Muscle of arm (tissue), 12 donors: ENCODE measurements around the gene POLR2J. TPM values are rescaled to one million over a fixed set of nuclear protein-coding genes. Genes with fewer than 3 reads are reported as not detected.

Source experiments
- DNase-seq: peaks from one replicate; pipeline ENCODE4 v3.0.0-alpha.2; 2013
- polyA plus RNA-seq, 12 donors: library from polyadenylated mRNA; unstranded; fragments of 120-200 nt; gene quantifications; one replicate each; pipeline ENCODE4 v1.2.1, GENCODE V29; 2013; ENCODE audit not compliant: insufficient read length in 12 of 12

POLR2J gene
- polyA plus RNA-seq, 12 donors: 22.0 to 29.5 (median 24.5) TPM; not detected in 1

DNA sequence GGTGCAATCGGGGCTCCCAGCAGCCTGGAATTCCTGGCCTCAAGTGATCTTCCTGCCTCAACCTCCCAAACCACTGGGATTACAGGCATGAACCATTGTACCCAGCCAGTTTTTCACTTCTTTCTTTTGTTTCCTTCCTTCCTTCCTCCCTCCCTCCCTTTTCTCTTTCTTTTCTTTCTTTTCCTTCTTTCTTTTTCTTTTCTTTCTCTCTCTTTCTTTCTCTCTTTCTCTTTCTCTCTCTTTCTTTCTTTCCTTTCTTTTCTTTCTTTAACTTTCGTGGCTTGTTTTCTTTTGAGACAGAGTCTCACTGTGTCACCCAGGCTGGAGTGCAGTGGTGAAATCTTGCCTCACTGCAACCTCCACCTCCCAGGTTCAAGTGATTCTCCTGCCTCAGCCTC, 33.0 kb downstream of the POLR2J start:
- no peak for DNase-seq

DNA sequence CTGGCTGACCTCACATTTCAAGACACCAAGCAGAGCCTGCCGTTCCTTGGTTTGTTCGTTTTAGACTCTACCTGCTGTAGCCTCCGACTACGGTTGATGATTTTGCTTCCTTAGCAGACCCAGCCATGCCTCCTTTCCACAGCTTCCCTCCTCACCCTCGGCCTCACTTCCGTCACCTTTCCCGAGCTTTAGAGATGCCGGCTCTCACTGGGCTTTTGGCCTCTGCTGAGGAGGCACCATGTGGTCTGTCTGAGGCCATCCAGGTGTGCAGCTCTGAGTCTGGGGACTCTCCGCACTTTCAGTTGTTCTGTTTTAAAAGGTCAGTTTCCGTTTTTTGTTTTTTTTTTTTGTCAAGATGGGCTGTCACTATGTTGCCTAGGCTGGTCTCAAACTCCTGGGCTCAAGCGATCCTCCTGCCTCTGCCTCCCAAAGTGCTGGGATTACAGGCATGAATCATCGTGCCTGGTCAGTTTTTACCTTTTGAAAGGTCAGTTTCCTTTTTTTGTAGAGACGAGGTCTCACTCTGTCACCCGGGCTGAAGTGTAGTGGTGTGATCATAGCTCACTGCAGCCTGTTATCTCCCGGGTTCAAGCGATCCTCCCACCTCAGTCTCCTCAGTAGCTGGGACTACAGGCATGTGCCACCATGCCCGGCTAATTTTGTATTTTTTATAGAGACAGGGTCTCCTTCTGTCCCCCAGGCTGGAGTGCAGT, 33.6 kb downstream of the POLR2J start:
- no peak for DNase-seq

DNA sequence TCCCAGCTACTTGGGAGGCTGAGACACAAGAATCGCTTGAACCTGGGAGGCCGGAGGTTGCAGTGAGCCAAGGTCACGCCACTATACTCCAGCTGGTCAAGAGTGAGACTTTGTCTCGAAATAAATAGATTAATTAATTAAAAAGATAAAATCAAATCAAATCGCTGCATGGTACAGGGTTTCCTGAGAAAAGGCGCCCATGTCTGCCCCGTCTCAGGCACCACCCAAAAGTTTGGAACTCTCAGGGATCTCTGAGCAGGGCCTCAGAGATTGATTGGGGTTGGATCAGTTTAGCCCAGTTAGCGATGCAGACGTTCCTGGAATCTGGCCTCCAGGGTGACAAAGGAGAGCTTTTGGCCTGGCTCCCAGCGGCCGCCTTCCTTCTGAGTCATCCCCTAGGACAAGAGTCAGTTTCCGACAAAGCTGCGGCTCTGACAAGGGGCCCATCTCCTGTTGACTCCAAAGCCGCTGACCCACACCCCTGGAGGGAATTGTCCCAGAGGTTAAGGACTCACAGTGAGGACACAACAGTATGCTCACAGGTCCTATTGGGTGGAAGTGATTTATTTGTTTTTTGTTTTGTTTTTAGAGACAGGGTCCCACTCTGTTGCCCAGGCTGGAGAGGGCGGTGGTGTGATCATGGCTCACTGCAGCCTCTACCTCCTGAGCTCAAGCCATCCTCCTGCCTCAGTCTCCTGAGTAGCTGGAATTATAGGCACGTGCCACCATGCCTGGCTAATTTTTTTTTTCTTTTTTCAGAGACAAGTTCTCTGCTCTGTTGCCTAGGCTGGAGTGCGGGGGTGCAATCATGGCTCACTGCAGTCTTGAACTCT, 38.5 kb downstream of the POLR2J start:
- DNase-seq: no peak

DNA sequence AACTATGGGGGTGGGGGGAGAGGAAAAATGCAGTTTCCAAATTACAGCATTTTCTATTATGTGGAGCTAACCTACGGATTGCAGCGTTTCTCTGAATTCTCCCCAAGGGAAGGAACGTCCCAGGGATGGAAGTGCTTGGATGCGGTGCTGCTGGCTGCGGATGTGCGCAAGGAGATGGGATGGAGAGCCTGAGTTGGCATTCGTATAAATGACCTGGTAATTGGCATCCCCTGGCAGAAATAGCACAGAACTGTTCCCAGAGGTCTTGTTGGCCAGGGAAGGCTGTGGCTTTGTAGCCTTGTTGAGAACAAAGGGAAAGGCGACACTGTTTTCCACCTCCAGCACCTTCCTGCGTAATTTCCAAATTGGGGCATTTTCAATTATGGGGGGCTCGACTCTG, 42.6 kb downstream of the POLR2J start:
- no peak for DNase-seq

DNA sequence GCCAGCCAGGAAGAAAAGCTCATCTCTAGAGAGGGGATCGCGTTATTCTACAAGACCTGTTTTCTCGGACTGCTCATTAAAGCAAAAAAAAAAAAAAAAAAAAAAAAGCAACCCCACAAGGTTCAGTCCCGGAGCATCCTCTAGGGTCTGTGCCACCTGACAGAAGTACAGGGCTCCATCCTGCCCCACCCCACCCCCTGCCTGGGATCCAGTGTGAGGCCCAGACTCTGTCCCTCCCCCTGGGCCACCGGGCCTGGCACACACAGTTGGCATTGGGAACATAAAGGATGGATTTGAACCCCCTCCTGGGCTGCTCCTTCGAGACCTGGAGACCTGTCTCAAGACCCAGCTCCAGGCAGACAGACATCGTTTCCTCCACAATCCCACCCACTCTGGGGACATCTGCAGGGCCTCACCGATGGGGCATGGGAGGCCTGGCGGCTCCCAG, 44.7 kb downstream of the POLR2J start:
- no peak for DNase-seq

DNA sequence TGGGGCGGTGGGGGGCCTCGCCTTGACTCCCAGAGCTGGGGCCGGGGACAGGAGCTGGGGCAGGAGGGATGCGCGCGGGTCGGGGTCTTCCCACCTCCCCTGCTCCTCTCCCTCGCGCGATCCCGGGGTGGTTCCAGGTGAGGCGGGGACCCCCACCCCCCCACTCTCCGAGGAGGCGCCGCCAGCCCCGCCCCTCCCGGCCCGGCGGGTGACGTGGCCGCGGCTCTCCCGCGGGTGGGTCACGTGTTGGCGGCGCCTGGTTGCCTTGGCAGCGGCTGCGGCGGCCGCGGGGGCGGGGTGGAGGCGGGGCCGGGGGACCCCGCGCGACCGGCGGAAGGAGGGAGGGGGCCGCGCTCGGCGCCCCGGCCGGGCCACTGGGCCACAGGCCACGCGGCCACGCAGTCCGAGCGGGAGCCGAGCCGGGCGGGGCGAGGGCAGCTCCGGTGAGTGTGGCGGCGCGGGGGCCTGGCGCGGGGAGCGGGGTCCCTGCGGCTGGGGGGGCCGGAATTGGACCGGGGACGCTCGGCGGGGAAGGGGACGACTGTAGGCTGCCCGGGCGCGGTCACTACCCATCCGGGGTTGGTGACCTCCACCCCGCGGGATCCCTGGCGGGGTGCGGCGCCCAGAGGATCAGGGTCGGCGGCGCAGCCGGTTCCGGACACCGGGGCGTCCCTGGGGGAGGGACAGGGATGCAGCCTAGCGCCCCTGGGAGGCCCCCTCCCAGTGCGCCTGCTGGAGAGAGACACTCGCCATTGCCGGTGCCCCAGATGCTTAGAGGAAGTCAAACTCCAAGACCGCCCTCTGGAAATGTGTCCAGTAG, 45.3 kb downstream of the POLR2J start, which contains the start of gene ORAI2:
Gene ORAI2, plus strand, starts transcription at position 357 of the 820 bp plus-strand sequence. CDS start 5,382 bp downstream, outside the sequence.
- peak; percentile 70 for DNase-seq

DNA sequence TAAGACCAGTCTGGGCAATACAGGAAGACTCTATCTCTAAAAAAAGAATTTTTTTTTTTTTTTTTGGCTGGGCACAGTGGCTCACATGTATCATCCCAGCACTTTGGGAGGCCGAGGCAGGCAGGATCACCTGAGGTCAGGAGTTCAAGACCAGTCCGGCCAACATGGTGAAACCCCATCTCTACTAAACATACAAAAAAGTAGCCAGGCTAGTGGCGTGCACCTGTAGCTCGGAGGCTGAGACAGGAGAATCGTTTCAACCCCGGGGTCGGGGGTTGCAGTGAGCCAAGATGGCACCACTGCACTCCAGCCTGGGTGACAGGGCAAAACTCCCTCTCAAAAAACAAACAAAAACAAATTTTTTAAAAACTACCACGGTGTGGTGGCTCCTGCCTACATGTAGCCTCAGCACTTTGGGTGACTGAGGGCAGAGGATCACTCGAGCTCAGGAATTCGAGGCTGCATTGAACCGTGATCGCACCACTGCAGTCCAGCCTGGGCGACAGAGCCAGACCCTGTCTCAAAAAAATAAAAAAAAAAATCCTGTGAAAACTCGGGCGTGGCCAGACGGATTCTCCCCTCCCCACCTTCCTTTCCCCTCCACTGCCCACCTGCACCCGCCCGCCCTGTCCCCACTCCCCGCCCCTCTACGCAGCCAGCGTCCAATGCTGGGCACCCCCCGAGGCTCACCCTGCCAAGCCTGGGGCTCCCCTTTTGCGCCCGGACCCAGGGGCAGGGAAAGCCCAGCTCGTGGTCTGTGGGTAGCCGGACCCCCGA, 46.1 kb downstream of the POLR2J start:
- DNase-seq: no peak

DNA sequence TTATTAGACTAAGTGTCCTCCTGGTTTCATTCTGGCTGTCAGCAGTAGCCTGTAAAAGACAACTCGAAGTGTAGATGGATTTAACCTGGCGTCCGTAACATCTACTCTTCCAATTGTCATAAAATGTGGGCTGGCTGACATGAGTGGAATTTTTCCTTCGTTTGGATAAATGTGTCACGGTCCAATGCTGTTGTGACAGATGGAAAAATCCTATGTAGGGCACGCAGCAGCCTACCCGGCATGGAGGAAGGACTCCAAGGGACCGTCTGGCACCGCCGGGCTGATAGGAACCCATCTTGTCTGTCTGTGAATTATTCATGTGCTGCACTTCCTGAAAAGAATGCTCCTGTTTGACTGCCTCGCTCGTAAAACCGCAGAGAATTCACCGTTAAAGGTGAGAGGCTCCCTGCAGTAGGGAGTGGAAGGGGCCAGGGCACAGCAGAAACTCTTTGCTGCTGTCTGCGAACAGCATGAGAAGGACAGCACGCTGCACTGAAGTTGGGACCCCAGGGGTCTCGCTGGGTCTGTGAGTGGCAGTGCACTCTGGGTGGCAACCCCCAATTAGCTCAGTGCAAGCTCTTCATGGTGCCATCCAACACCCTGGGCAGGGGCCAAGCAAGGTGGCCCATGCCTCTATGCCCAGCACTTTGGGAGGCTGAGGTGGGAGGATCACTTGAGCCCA, 47.0 kb downstream of the POLR2J start:
- no peak for DNase-seq

DNA sequence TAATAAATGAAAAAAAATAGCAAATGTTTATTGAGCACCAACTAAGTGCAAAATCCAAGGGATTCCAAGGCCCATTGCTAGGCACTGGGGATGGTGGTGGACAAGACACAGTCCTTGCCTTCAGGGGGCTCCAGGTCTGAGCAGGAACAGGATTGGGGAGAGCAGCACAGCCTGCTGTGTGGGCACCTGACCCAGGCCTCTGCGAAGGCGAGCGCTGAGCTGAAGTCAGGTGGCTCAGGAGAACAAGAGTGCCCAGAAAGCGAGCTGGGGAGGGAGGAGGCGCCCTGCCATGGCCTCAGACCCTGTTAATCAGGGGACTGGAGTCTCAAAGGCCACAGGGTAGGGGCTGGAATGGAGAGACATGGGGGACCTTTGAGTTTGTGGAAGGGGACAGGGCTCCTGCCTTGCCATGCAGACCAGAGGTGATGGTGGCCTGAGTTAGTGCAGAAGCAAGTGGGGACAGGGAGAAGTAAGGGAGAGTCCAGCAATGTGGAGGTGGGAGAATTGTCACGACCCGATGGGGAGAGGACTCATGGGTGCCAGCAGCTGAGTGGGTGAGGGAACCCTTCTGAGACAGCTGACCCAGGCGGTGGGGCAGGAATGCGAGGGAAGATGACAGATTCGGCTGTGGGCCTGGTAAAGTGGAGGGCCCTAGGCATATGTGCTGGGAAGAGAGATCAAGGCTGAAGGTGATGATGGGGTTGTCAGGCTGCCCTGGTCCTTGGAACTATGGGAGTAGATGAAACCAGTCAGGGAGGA, 49.4 kb downstream of the POLR2J start:
- no peak for DNase-seq

DNA sequence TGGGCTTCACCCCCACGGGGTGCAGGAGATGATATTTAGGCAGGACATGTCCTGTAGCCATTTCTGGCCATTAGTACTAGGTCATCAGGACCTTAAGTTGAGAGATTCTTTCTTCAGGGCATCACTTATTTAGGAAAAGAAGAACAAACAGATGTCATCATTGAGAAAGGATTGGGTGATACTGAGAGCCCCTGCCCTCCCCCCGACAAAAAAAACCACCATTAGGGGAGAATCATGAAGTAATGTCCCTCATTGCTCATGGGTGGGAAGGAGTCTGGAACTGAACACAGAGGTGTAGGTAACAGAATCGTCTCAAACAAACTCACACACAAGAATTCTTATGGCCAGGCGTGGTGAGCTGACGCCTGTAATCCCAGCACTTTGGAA, 51.7 kb downstream of the POLR2J start:
- no peak for DNase-seq

DNA sequence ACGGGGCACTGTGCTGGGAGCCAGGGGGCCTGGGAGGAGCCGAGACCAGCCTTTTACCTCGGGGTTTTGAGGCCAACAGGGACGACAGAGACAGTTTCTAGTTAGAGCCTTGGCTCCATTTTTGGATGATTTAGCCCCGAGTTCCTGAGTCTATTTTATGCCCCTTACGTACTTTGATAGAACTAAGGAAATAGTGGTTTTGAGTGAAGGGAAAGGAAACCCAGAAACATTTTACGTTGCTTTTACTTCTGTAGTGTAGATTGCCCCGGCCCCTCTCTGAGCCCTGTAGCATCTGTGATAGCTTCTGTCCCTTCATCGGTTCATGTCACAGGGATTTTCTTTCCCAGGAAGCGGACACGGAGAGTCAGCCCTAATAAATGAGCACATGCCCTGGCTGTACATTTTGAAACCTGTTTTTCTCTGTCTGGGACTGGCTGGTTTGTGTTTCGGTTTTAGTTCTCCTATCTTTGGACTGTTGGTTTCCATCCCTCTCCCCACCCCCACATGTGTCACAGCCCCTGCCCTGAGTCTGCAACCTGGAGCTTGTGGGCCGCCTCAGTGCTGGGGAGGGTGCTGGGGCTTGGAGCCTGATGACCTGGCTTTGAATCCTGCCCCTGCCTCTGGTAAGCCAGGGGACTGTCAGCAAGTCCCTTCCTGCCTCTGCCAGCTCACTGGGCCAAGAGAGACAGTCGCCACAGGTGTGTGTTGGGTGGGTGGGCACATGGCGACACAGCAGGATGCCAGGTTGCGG, 52.3 kb downstream of the POLR2J start:
- DNase-seq: no peak

DNA sequence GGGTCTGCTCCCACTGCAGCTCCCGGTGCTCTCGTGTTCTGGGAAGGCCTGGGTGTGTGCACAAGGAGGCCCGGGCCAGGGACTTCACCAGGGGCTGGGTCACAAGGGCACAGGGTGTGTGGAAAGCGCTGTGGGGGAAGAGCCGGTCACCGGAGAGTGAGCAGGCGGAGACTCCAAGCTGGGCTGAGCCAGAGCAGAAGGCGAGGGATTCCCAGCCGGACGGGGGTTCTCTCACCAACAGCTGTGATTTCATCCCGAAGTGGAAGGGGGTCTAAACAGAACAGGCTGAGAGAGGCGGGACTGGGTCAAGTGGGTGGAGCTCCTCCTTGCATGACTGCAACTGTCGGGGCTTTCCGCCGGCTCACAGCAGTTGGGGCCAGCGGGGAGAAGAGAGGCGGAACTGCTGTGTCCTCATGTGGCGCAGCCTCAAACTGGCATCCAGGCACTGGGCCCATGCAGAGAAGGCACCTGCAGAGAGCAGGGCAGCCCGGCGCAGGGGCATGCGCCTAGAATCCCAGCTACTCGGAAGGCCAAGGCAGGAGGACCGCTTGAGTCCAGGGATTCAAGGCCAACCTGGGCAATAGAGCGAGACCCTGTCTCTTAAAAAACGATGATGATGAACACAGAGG, 53.0 kb downstream of the POLR2J start:
- DNase-seq: no peak

DNA sequence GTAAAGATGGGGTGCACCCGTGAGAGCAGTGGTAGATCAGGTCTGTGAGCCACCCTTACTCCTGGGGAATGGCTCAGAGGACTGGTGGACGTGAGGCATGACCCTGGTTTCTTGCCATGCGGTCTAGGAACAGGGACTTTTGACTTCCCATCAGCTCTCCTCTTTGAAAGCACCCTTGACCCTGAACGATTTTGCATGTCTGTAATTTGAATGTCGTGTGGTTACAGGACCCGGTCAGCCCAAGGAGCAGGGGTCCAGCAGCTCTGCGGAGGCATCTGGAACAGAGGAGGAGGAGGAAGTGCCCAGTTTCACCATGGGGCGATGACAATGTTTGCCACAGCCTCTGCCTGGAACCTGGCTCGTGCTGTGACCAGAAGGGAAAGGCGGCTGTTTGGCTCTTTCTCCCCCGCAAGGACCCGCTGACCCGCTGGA, 53.9 kb downstream of the POLR2J start:
- DNase-seq: no peak

DNA sequence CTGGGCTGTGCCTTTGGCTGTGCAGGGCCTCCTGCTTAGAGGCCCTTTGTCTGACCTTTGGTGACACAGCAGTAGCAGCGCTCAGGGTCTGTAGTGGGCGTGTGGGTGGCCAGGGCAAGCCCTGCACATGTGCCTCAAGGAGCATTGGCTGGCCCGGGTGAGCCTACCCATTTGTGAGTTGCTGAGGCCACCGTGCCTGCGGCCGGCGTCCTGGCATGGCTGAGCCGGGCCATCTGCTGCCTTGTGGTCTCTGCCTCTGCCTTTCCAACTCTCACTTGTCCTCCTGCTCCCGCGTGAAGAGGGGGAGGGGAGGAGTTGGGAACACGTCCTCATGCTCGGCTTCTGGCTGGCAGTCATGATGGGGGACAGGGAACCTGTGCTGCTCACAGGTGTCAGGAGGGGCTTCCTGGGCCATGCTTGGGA, 54.6 kb downstream of the POLR2J start:
- DNase-seq: no peak
